Fibroblast of skin of right quadriceps (primary cell): ENCODE results near the gene MYOM1.

Experiments used
- DNase-seq: peaks from one replicate; pipeline ENCODE4 v3.0.0-alpha.2; 2013

Gene MYOM1

GRCh38 chr18:3219631-3220335, at the start of gene MYOM1:
TSS of gene MYOM1 (minus strand) at chr18:3219968. CDS start at chr18:3215223, 4,745 bp downstream.
- DNase-seq = no peak

DNA sequence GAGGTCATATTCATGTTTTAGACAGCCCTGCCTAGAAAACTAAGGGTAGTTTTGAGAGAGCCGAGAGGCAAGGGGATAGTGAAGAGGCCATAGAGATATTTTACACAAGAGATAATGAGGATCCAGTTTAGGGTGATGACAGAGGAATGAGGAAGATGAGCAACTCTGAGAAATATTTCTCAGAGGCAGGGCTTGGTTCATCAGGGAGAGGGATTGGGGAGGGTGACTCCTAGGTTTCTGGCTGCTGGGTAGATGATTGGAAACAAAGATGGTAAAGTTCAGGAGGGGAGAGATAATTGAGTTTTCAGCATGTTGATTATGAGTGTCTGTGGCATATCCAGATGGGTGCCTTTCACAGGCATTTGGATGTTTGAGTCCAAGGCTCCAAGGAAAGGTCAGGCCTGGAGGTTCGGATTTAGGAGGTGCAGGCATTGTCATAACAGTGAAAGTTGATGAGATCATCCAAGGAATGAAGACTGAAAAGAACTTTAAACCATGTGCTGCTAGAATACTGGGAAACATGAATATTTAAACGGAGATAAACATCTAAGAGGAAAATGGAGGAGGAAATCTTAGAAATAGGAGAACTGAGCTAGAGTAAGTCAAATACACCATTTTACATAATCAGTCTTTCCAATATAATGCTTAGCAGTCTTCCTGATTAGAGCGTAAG, 49.6 kb upstream of the MYOM1 start:
- DNase-seq = peak; percentile 64

DNA sequence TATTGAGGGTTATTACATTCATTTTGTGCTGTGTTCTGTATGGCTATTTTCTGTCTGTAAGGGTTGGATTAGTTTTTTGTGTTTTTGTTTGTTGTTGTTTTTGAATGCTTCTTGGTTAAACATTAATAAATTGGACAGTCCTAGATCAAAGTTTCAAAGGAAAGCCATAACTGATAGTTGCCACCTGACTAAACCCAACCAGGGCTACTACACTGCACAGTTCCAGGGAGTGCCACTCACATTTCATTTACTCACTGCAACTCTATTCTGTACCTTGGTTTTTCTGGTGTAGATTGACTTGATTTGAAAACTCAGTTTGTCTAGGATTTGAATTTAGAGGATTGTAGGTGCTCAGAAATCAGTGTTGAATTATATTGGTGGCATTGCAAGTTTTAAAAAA, 48.5 kb upstream of the MYOM1 start:
- no peak for DNase-seq

DNA sequence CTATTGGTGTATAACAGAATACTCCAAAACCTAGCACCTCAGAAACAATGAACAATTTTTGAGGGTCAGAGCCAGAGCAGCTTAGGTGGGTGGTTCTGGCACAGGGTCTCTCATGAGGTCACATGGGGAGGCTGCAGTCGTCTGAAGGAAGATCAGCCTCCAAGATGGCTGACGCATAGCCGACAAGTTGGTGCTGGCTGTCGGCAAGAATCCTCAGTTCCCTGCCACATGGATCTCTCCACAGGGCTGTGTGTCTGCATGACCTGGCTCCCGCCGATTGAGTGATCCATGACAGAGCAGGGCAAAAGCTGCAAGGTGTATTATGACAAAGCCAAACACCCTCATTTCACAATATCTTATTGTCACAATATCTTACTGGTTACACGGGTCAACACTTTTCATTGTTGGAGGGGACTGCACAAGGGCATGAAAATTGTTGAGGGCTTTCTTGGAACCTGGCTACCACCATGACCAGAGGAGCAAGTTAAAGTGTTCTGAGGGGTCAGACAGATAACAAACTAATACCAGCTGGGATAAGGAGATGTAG, 46.4 kb upstream of the MYOM1 start:
- DNase-seq = no peak

DNA sequence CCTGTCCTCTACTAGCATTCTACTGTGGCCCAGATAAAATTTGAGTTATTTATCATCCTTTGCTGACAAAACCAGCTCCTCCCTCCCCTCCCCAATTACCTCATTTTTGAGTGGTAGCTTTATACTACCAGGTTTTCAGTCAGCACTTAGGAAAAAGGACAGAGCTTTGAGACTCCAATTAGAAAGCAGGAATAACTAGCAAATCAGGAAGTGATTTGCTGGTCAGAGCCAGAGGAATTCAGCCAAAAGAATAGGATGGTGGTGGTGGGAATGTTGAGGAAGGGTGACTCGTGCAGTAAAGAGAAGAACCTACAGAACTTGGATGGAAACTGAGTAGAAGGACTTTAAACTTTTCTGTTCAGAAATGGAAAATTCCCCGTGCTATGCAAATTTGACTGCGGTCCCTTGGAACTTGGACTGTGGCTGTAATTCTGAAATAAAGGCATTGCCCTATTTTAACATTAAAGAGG, 45.8 kb upstream of the MYOM1 start:
- peak; percentile 69 for DNase-seq

GRCh38 chr18:3264362-3264761, 44.6 kb upstream of the MYOM1 start:
- DNase-seq = no peak

- DNase-seq = no peak
Observed at GRCh38 chr18:3263132-3263700, 43.4 kb upstream of the MYOM1 start.

DNA sequence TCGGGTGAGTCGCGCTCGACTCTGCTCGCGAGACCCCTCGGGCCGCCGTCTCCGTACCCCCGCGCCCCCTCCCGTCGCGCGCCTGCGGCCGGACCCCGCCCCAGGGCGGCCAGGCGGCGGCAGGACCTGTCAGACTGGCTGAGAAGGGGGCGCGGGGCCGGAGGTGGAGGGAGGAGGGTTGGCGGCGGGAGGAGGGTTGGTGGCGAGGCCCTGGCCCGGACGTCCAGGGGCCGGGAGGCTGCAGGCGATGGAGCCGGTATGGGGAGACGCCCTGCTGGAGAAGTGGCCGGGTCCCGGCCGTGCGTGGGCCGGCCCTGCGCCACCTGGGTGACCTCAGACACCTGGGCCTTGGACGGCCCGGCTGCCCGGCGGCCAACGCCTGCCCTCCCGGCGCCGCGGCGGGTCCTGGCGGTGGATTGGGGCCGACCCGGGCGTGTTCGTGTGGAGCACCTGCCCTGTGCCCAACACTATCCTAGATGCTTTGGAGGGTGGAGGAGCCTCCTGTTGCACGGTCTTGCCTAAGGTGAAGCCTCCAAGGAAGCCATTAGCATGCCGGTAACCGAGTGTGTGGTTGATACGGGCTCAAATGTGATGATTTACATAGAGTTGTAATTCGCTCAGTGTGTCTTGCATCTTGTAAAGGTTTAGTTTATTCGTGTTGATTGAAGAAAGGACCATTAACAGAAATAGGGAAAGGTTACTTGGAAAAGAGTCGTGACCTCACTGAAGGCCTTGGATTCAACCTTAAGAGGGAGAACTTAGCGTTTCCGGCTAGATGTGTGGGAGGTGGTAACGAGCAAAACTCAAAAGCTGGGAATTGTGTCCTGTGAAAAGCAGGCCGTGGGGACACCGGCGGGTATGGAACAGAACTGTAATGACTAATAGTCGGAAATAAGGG, 42.7 kb upstream of the MYOM1 start:
- DNase-seq = no peak

GRCh38 chr18:3261373-3262233, 41.8 kb upstream of the MYOM1 start, which contains the start of gene MYL12B:
TSS of gene MYL12B (plus strand) at chr18:3262133. CDS start at chr18:3272899, 10,766 bp downstream.
- DNase-seq = peak; percentile 80

- DNase-seq = no peak
Observed at GRCh38 chr18:3260995-3261372, 41.2 kb upstream of the MYOM1 start.

DNA sequence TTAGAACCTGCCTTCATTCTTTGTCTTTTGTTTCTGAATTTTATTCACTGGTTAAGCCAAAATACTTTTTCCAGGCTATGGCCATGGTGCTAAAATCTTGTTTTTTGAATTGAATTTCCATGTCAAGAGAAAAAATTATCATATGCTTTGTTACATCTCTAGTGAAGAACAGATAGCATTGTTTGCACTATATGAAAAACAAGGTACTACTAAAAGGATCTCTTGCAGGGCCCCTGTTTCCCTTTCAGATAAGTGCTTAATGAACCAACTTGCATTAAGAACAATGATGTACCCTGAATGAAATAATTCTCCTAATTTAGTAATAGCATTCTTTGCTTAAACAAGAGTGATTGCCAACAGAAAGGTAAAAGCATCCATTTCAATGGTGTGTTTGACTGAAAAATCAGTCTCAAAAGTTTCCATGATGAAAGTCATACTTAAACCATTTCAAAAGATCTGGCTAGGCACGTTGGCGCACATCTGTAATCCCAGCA, 37.9 kb upstream of the MYOM1 start:
- DNase-seq = no peak

- peak; percentile 58 for DNase-seq
Observed at GRCh38 chr18:3256693-3257626, 37.2 kb upstream of the MYOM1 start.

DNA sequence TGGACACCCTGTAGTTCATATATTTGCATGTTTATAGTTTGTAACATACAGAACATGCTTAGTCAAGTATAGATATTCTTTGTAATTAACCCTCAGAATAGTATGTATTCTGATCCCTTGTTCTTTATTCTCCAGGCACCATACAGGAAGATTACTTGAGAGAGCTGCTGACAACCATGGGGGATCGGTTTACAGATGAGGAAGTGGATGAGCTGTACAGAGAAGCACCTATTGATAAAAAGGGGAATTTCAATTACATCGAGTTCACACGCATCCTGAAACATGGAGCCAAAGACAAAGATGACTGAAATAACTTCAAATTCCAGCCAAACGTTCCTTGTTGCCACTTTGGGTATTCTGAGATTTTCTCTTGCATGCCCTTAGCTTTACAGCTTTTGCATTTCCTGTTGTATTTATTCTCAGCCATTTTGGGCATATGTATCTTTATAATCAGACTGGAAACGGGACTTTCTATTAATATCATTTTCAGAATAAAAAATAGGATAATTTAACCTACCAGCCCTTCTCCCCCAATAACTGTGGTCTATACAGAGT, 35.9 kb upstream of the MYOM1 start:
- DNase-seq = no peak

GRCh38 chr18:3254725-3255124, 35.0 kb upstream of the MYOM1 start:
- no peak for DNase-seq

DNA sequence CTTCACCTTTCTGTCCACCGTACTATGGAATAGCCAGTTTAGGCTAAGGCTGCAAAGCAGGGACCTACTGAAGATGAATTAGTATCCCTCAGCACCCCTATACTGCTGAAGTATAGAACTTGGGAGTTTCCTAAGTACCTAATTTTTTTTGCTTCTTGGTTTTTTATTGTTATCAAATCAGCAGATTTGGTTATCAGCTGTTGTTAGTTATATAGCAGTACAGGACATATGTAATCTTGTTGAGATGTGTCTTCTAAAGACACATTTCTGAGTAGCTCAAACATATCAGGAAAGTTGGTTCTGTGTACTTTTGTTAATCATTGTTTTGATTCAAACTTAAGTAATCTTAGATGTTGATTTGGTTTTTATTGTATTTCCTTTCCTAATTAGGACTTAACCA, 33.1 kb upstream of the MYOM1 start:
- no peak for DNase-seq

DNA sequence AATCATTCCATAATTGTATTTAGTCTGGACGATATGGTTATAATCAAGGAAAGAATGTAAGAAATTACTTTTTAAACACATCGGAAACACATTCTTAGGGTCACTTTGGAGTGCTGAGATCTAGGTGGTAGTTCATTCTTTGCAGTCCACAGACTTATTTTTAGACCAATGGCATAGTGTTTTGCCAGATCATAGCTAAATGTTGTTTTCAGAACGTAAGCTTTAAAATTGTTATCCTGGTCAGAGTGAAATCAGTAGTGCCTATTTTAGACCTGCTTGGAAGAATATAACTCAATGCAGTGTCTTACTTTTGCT, 32.2 kb upstream of the MYOM1 start:
- peak; percentile 78 for DNase-seq

DNA sequence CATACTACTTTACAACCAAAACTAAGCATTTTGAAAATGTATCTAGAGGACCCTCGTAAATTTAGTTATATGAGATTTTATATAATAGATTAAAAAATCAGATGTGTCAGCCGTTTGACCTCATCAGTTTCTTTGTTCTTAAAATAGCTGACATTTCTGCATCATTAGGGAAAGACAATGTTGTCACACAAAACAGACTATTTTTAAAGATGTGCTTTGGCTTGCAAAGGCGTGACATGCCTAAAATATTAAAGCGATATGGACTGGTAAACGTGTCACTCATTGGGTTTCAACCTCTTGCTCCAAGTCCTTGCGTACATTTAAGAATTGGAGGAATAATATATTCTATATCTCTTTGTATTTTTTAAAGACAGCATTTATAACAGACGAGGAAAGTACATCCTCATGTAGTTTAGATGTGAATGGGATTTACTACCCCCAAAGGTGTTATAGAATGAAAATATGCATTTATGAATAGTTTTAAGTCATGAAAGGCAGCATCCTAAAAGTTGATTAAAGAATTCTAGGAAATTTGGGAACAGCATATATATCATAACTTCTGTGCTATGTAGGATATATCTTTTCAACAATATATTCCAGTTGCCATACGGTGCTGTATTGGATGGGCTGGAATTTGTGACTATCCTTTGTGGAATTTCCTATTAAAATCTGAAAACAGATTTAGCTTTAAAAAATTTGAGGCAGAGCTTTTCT, 31.6 kb upstream of the MYOM1 start:
- peak; percentile 28 for DNase-seq

DNA sequence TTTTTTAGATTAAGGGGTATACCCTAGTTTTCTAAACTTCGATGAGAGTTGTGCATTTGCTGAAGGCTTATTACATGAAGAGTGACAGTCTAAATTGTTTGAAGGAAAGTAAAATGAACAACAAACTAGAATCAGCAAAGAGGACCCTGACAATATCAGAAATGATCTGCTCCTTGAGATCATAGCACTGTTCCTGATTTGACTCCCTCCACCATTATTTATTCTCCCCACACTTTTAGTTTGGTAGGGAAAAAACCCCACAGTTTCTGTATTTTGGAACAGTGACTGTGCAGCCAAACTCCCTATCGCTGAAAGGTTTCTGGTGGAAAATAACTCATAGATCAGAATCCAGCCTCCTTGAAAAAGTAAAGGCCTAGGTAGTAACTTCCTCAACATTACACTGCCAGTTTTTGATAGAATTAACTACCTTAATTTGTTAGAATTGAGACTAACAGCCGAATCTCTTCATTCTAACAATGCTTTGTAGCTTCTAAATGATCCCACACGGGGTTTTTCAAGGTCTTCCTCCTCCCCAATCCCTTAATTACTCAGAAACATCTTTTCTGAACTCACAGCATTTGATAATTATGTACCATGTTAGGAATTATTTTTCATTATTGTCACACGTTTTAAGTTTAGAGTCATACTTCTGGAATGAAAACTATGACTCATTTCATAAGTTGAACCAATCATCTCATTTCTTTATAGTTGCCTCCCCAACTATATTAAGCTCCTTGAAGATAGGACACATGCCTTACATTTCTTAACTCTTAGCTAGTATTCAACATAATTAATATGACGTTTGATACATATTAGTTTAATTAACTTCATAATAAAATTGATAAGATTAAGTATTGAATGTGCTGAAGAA, 30.7 kb upstream of the MYOM1 start:
- peak; percentile 91 for DNase-seq
